Measurements from ENCODE around the gene NIT1. TPM values are rescaled to one million over a fixed set of nuclear protein-coding genes. Genes with fewer than 3 reads are reported as not detected.
A peak's percentile ranks its signal among the peaks of the same experiment; 100 is the strongest.

The NIT1 gene
- total and polyA plus RNA-seq, 2 of the 13 experiments (the other 11 are each of a cell fraction or from before 2014, with no cell fraction given) = 22.7 to 31.0 TPM

GRCh38 chr1:161098210-161099068 is 19.5 kb upstream of the NIT1 start, which contains the start of gene KLHDC9 (continued):
- TF ChIP-seq HNF1A (IDR thresholded peaks at IDR 0.05; ENCODE audit: low read depth) (no peak), HNF1A (CRISPR knock-in tag; IDR thresholded peaks at IDR 0.05; ENCODE audit: borderline replicate concordance) (0 out of 2 replicates have a peak, but pooled peaks have one; percentile 36), PHB2 (IDR thresholded peaks at IDR 0.05; ENCODE audit: partially characterized antibody) (no peak), ZNF792 (CRISPR knock-in tag; IDR thresholded peaks at IDR 0.05) (no peak), HNRNPLL (IDR thresholded peaks at IDR 0.05; ENCODE audit: low read depth, low read length, poor library complexity, severe bottlenecking) (peak; percentile 91), TRAFD1 (CRISPR knock-in tag; IDR thresholded peaks at IDR 0.05; ENCODE audit: borderline replicate concordance) (0 out of 2 replicates have a peak, but pooled peaks have one; percentile 45), TGIF2 (CRISPR knock-in tag; IDR thresholded peaks at IDR 0.05) (0 out of 2 replicates have a peak, but pooled peaks have one; percentile 2), KAT8 (CRISPR knock-in tag; IDR thresholded peaks at IDR 0.05) (0 out of 2 replicates have a peak, but pooled peaks have one; percentile 46), THAP11 (CRISPR knock-in tag; IDR thresholded peaks at IDR 0.05) (no peak; the same call in 1 of the 2 replicates), IKZF5 (CRISPR knock-in tag; IDR thresholded peaks at IDR 0.05) (no peak; the same call in 1 of the 2 replicates), GATAD1 (CRISPR knock-in tag; IDR thresholded peaks at IDR 0.05) (peak; percentile 71), FOXK2 (IDR thresholded peaks at IDR 0.05) (no peak), ZNF142 (CRISPR knock-in tag; IDR thresholded peaks at IDR 0.05) (0 out of 2 replicates have a peak, but pooled peaks have one; percentile 51), ISL2 (CRISPR knock-in tag; IDR thresholded peaks at IDR 0.05) (0 out of 2 replicates have a peak, but pooled peaks have one; percentile 24), KMT2B (CRISPR knock-in tag; IDR thresholded peaks at IDR 0.05) (peak; percentile 68), FOXK1 (CRISPR knock-in tag; IDR thresholded peaks at IDR 0.05; ENCODE audit: borderline replicate concordance, low read depth) (0 out of 2 replicates have a peak, but pooled peaks have one; percentile 22)
